Left kidney (tissue), 2 donors: ENCODE results near the gene EML3. TPM values are rescaled to one million over a fixed set of nuclear protein-coding genes. Genes with fewer than 3 reads are reported as not detected.
"Not testable (repeated sequence)": the region's sequence is repeated elsewhere in the genome, so short reads cannot be mapped to it uniquely, and the experiment has no call there.

Experiments used
- DNase-seq: peaks from one replicate; pipeline ENCODE4 v3.0.0-alpha.2; 2013
- polyA plus RNA-seq: library from polyadenylated mRNA; unstranded; fragments of 120-200 nt; gene quantifications from one replicate; pipeline ENCODE4 v1.2.1, GENCODE V29; 2013; ENCODE audit not compliant: insufficient read length

Gene EML3
- polyA plus RNA-seq, 1 donor, result 36.4 TPM

GRCh38 chr11:62621567-62622470 is 9.2 kb upstream of the EML3 start, which contains the start of gene B3GAT3:
Gene B3GAT3, minus strand, starts transcription at chr11:62621986. Its CDS starts 39 bp downstream, at chr11:62621947.
- peak; percentile 93 for DNase-seq

GRCh38 chr11:62621027-62621566 is 8.5 kb upstream of the EML3 start:
- DNase-seq, result no peak

- not testable (repeated sequence) for DNase-seq
Observed at GRCh38 chr11:62616957-62617356, 4.4 kb upstream of the EML3 start.

- no peak for DNase-seq
Observed at GRCh38 chr11:62615521-62615920, 2.9 kb upstream of the EML3 start.

GRCh38 chr11:62614275-62614674 is 1.7 kb upstream of the EML3 start:
- DNase-seq, result no peak

- no peak for DNase-seq
Observed at GRCh38 chr11:62613291-62613778, 760 bp upstream of the EML3 start.

- DNase-seq, result no peak
Observed at GRCh38 chr11:62611705-62612365, 740 bp downstream of the EML3 start.

- DNase-seq, result no peak
Observed at GRCh38 chr11:62610814-62611704, 1.5 kb downstream of the EML3 start.

- DNase-seq, result no peak
Observed at GRCh38 chr11:62610403-62610802, 2.2 kb downstream of the EML3 start.

- DNase-seq, result no peak
Observed at GRCh38 chr11:62608776-62609175, 3.8 kb downstream of the EML3 start.

GRCh38 chr11:62607714-62608113 is 4.9 kb downstream of the EML3 start:
- no peak for DNase-seq

- no peak for DNase-seq
Observed at GRCh38 chr11:62605902-62606301, 6.7 kb downstream of the EML3 start.

- DNase-seq, result no peak
Observed at GRCh38 chr11:62605467-62605866, 7.1 kb downstream of the EML3 start.

GRCh38 chr11:62604460-62605120 is 8.0 kb downstream of the EML3 start:
- DNase-seq, result peak; percentile 53

- no peak for DNase-seq
Observed at GRCh38 chr11:62603776-62604299, 8.7 kb downstream of the EML3 start.

- no peak for DNase-seq
Observed at GRCh38 chr11:62603072-62603408, 9.5 kb downstream of the EML3 start.

GRCh38 chr11:62602141-62603071 is 10.2 kb downstream of the EML3 start:
- DNase-seq, result peak; percentile 53

GRCh38 chr11:62601372-62602140 is 11.0 kb downstream of the EML3 start, which contains the start of gene MTA2:
Gene MTA2, minus strand, starts transcription at chr11:62601865. Its CDS starts 415 bp downstream, at chr11:62601450.
- peak; percentile 97 for DNase-seq

- no peak for DNase-seq
Observed at GRCh38 chr11:62601122-62601371, 11.5 kb downstream of the EML3 start.
